Osteocyte (in vitro differentiated cells): ENCODE data around the gene GABRR2. TPM values are rescaled to one million over a fixed set of nuclear protein-coding genes. Genes with fewer than 3 reads are reported as not detected.
A peak's percentile ranks its signal among the peaks of the same experiment; 100 is the strongest.

Experiments used
- DNase-seq: peaks from one replicate; pipeline ENCODE4 v3.0.0; 2021; ENCODE audit warnings: mixed read lengths; ENCODE audit not compliant: unreplicated experiment; ENCODE audit errors: extremely low spot score
- H3K27ac Mint-ChIP-seq: one replicate; pipeline ENCODE4 v1.8.0; 2021; ENCODE audit warnings: mild to moderate bottlenecking, mixed read lengths; ENCODE audit not compliant: unreplicated experiment
- H3K27me3 Mint-ChIP-seq: one replicate; pipeline ENCODE4 v1.8.0; 2021; ENCODE audit warnings: mixed read lengths; ENCODE audit not compliant: unreplicated experiment
- H3K36me3 Mint-ChIP-seq: one replicate; pipeline ENCODE4 v1.8.0; 2021; ENCODE audit warnings: mixed read lengths; ENCODE audit not compliant: unreplicated experiment
- H3K4me1 Mint-ChIP-seq: one replicate; pipeline ENCODE4 v1.8.0; 2021; ENCODE audit warnings: mixed read lengths; ENCODE audit not compliant: unreplicated experiment
- H3K4me3 Mint-ChIP-seq: one replicate; pipeline ENCODE4 v1.8.0; 2021; ENCODE audit warnings: mild to moderate bottlenecking, moderate library complexity, mixed read lengths; ENCODE audit not compliant: unreplicated experiment
- H3K9me3 Mint-ChIP-seq: one replicate; pipeline ENCODE4 v1.8.0; 2021; ENCODE audit warnings: mixed read lengths; ENCODE audit not compliant: unreplicated experiment
- CTCF ChIP-seq: fragments of 200-600 bp; sonication (generic); IDR thresholded peaks from 2 replicates; pipeline ENCODE4 v1.5.0; 2021; ENCODE audit warnings: antibody characterized with exemption, mild to moderate bottlenecking, moderate library complexity
- total RNA-seq: library from RNA; stranded (reverse); gene quantifications from 2 replicates; pipeline ENCODE4 v1.2.1, GENCODE V29; 2021

The GABRR2 gene
- total RNA-seq, 1 donor from 2014 or later, result 0.97 TPM

GRCh38 chr6:89260310-89260709 is 54.8 kb downstream of the GABRR2 start:
- H3K27ac Mint-ChIP-seq, result no peak overlapping the region
- no peaks in the 10 kb centered on the region for H3K9me3 Mint-ChIP-seq
- no peak overlapping the region for H3K4me3 Mint-ChIP-seq
- TF ChIP-seq CTCF, result no peak
- H3K36me3 Mint-ChIP-seq, result no peaks in the 10 kb centered on the region
- H3K27me3 Mint-ChIP-seq, result peaks cover 5% of the 10 kb centered on the region
- no peaks in the 10 kb centered on the region for H3K4me1 Mint-ChIP-seq
- DNase-seq, result peak; percentile 57

- peak; percentile 15 for DNase-seq
- Mint-ChIP-seq H3K9me3 (no peaks in the 10 kb centered on the region), H3K4me3 (no peak overlapping the region), H3K27ac (no peak overlapping the region), H3K27me3 (peaks cover 10% of the 10 kb centered on the region), H3K36me3 (no peaks in the 10 kb centered on the region), H3K4me1 (no peaks in the 10 kb centered on the region)
- no peak for TF ChIP-seq CTCF
Measured at GRCh38 chr6:89258912-89259311, 56.2 kb downstream of the GABRR2 start.

- DNase-seq, result peak; percentile 49
- no peaks in the 10 kb centered on the region for H3K36me3 Mint-ChIP-seq
- no peaks in the 10 kb centered on the region for H3K9me3 Mint-ChIP-seq
- H3K27ac Mint-ChIP-seq, result no peak overlapping the region
- no peak for TF ChIP-seq CTCF
- H3K4me1 Mint-ChIP-seq, result no peaks in the 10 kb centered on the region
- H3K4me3 Mint-ChIP-seq, result no peak overlapping the region
- H3K27me3 Mint-ChIP-seq, result peaks cover 18% of the 10 kb centered on the region
Measured at GRCh38 chr6:89257781-89258180, 57.3 kb downstream of the GABRR2 start.

- no peaks in the 10 kb centered on the region for H3K4me1 Mint-ChIP-seq
- peak; percentile 70 for DNase-seq
- H3K27me3 Mint-ChIP-seq, result peaks cover 18% of the 10 kb centered on the region
- TF ChIP-seq CTCF, result no peak
- no peak overlapping the region for H3K27ac Mint-ChIP-seq
- no peaks in the 10 kb centered on the region for H3K36me3 Mint-ChIP-seq
- no peak overlapping the region for H3K4me3 Mint-ChIP-seq
- no peaks in the 10 kb centered on the region for H3K9me3 Mint-ChIP-seq
Measured at GRCh38 chr6:89257346-89257745, 57.8 kb downstream of the GABRR2 start.

GRCh38 chr6:89255417-89255816 is 59.7 kb downstream of the GABRR2 start:
- Mint-ChIP-seq H3K27ac (no peak overlapping the region), H3K9me3 (no peaks in the 10 kb centered on the region), H3K4me1 (no peaks in the 10 kb centered on the region), H3K36me3 (no peaks in the 10 kb centered on the region), H3K27me3 (peaks cover 20% of the 10 kb centered on the region), H3K4me3 (no peak overlapping the region)
- TF ChIP-seq CTCF, result no peak
- no peak for DNase-seq
